Neuron (in vitro differentiated cells): ENCODE measurements around the gene CABP7.

Source experiments
- H2AFZ ChIP-seq: one replicate; pipeline ENCODE4 v1.6.1; 2013; ENCODE audit warnings: low read depth, mild to moderate bottlenecking, inconsistent platforms, low read length, moderate library complexity
- H3K27me3 ChIP-seq: one replicate; pipeline ENCODE4 v1.6.1; 2013; ENCODE audit warnings: low read length; ENCODE audit not compliant: insufficient read depth
- H3K36me3 ChIP-seq: one replicate; pipeline ENCODE4 v1.6.1; 2013; ENCODE audit warnings: low read length; ENCODE audit not compliant: insufficient read depth
- H3K4me1 ChIP-seq: one replicate; pipeline ENCODE4 v1.6.1; 2013; ENCODE audit warnings: low read length; ENCODE audit not compliant: insufficient read depth
- H3K4me3 ChIP-seq: 2 replicates; pipeline ENCODE4 v1.5.1; 2013; ENCODE audit warnings: mild to moderate bottlenecking, low read length, moderate library complexity
- H3K9me3 ChIP-seq: one replicate; pipeline ENCODE4 v1.6.1; 2013; ENCODE audit warnings: low read length

The CABP7 gene

GRCh38 chr22:29719899-29720645, at the start of gene CABP7:
Gene CABP7 (plus strand): TSS chr22:29720003. CDS start chr22:29720425, 422 bp downstream.
- Histone ChIP-seq H3K9me3 (no peaks in the 10 kb centered on the region), H3K4me3 (peak within 1 kb of the TSS; percentile 6), H2AFZ (no peak within 1 kb of the TSS), H3K36me3 (no peaks in the 10 kb centered on the region), H3K27me3 (peaks cover 64% of the 10 kb centered on the region), H3K4me1 (peaks cover 9% of the 10 kb centered on the region)

GRCh38 chr22:29670626-29671025, 49.2 kb upstream of the CABP7 start:
- H3K27me3 ChIP-seq: no peaks in the 10 kb centered on the region
- no peak overlapping the region for H3K4me3 ChIP-seq
- no peaks in the 10 kb centered on the region for H3K9me3 ChIP-seq
- no peak overlapping the region for H2AFZ ChIP-seq
- H3K36me3 ChIP-seq: peaks cover 49% of the 10 kb centered on the region
- peaks cover 8% of the 10 kb centered on the region for H3K4me1 ChIP-seq

- Histone ChIP-seq H3K9me3 (no peaks in the 10 kb centered on the region), H2AFZ (no peak overlapping the region), H3K36me3 (peaks cover 64% of the 10 kb centered on the region), H3K4me1 (peaks cover 14% of the 10 kb centered on the region), H3K27me3 (no peaks in the 10 kb centered on the region), H3K4me3 (no peak overlapping the region)
These were observed 46.3 kb upstream of the CABP7 start for GRCh38 chr22:29673361-29674066.

- no peak overlapping the region for H2AFZ ChIP-seq
- no peaks in the 10 kb centered on the region for H3K27me3 ChIP-seq
- H3K4me3 ChIP-seq: no peak overlapping the region
- H3K4me1 ChIP-seq: peaks cover 14% of the 10 kb centered on the region
- H3K9me3 ChIP-seq: no peaks in the 10 kb centered on the region
- peaks cover 66% of the 10 kb centered on the region for H3K36me3 ChIP-seq
These were observed 45.7 kb upstream of the CABP7 start for GRCh38 chr22:29674121-29674520.

- Histone ChIP-seq H2AFZ (no peak overlapping the region), H3K9me3 (no peaks in the 10 kb centered on the region), H3K36me3 (peaks cover 64% of the 10 kb centered on the region), H3K27me3 (no peaks in the 10 kb centered on the region), H3K4me1 (peaks cover 7% of the 10 kb centered on the region), H3K4me3 (no peak overlapping the region)
These were observed 40.5 kb upstream of the CABP7 start for GRCh38 chr22:29679316-29679715.

- H3K36me3 ChIP-seq: peaks cover 29% of the 10 kb centered on the region
- no peaks in the 10 kb centered on the region for H3K9me3 ChIP-seq
- no peaks in the 10 kb centered on the region for H3K27me3 ChIP-seq
- H2AFZ ChIP-seq: no peak overlapping the region
- no peaks in the 10 kb centered on the region for H3K4me1 ChIP-seq
- H3K4me3 ChIP-seq: no peak overlapping the region
These were observed 36.3 kb upstream of the CABP7 start for GRCh38 chr22:29683536-29683935.

- Histone ChIP-seq H3K4me1 (peaks cover 3% of the 10 kb centered on the region), H3K36me3 (peaks cover 22% of the 10 kb centered on the region), H2AFZ (no peak overlapping the region), H3K4me3 (no peak overlapping the region), H3K9me3 (no peaks in the 10 kb centered on the region), H3K27me3 (no peaks in the 10 kb centered on the region)
These were observed 35.6 kb upstream of the CABP7 start for GRCh38 chr22:29684244-29684643.

- Histone ChIP-seq H3K36me3 (peaks cover 8% of the 10 kb centered on the region), H3K4me3 (no peak overlapping the region), H3K9me3 (no peaks in the 10 kb centered on the region), H3K27me3 (no peaks in the 10 kb centered on the region), H3K4me1 (peaks cover 9% of the 10 kb centered on the region), H2AFZ (no peak overlapping the region)
These were observed 30.5 kb upstream of the CABP7 start for GRCh38 chr22:29689206-29689879.

GRCh38 chr22:29689880-29690213, 30.0 kb upstream of the CABP7 start:
- H3K27me3 ChIP-seq: no peaks in the 10 kb centered on the region
- peaks cover 8% of the 10 kb centered on the region for H3K36me3 ChIP-seq
- H3K4me1 ChIP-seq: peaks cover 9% of the 10 kb centered on the region
- no peaks in the 10 kb centered on the region for H3K9me3 ChIP-seq
- no peak overlapping the region for H2AFZ ChIP-seq
- no peak overlapping the region for H3K4me3 ChIP-seq

GRCh38 chr22:29690476-29690875, 29.3 kb upstream of the CABP7 start:
- Histone ChIP-seq H3K9me3 (no peaks in the 10 kb centered on the region), H3K36me3 (peaks cover 11% of the 10 kb centered on the region), H3K4me3 (no peak overlapping the region), H3K27me3 (no peaks in the 10 kb centered on the region), H2AFZ (no peak overlapping the region), H3K4me1 (peaks cover 9% of the 10 kb centered on the region)

GRCh38 chr22:29691636-29692326, 28.0 kb upstream of the CABP7 start:
- no peak overlapping the region for H3K4me3 ChIP-seq
- H3K4me1 ChIP-seq: peaks cover 9% of the 10 kb centered on the region

GRCh38 chr22:29692327-29692640, 27.5 kb upstream of the CABP7 start:
- H2AFZ ChIP-seq: no peak overlapping the region
- peaks cover 15% of the 10 kb centered on the region for H3K36me3 ChIP-seq
- H3K4me3 ChIP-seq: no peak overlapping the region
- H3K27me3 ChIP-seq: no peaks in the 10 kb centered on the region
- peaks cover 9% of the 10 kb centered on the region for H3K4me1 ChIP-seq
- no peaks in the 10 kb centered on the region for H3K9me3 ChIP-seq

More at GRCh38 chr22:29691636-29692326, 28.0 kb upstream of the CABP7 start:
- Histone ChIP-seq H3K9me3 (no peaks in the 10 kb centered on the region), H3K36me3 (peaks cover 15% of the 10 kb centered on the region), H2AFZ (no peak overlapping the region), H3K27me3 (no peaks in the 10 kb centered on the region)

GRCh38 chr22:29693161-29693560, 26.6 kb upstream of the CABP7 start:
- no peaks in the 10 kb centered on the region for H3K27me3 ChIP-seq
- no peak overlapping the region for H2AFZ ChIP-seq
- peaks cover 9% of the 10 kb centered on the region for H3K4me1 ChIP-seq
- H3K4me3 ChIP-seq: no peak overlapping the region
- H3K9me3 ChIP-seq: no peaks in the 10 kb centered on the region
- H3K36me3 ChIP-seq: peaks cover 15% of the 10 kb centered on the region
